ENCODE data around the gene PTPN3.

GRCh38 chr9:109349421-109349846 lies 148.7 kb downstream of the PTPN3 start:
- TF ChIP-seq, protein P1, sequence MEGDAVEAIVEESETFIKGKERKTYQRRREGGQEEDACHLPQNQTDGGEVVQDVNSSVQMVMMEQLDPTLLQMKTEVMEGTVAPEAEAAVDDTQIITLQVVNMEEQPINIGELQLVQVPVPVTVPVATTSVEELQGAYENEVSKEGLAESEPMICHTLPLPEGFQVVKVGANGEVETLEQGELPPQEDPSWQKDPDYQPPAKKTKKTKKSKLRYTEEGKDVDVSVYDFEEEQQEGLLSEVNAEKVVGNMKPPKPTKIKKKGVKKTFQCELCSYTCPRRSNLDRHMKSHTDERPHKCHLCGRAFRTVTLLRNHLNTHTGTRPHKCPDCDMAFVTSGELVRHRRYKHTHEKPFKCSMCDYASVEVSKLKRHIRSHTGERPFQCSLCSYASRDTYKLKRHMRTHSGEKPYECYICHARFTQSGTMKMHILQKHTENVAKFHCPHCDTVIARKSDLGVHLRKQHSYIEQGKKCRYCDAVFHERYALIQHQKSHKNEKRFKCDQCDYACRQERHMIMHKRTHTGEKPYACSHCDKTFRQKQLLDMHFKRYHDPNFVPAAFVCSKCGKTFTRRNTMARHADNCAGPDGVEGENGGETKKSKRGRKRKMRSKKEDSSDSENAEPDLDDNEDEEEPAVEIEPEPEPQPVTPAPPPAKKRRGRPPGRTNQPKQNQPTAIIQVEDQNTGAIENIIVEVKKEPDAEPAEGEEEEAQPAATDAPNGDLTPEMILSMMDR (IDR thresholded peaks at IDR 0.05): no peak
- TF ChIP-seq POLR2A (IDR thresholded peaks at IDR 0.05) (no peak), POLR2AphosphoS5 (IDR thresholded peaks at IDR 0.05) (no peak)
